IMR-90 (cell line): ENCODE data around the gene CMSS1. TPM values are rescaled to one million over a fixed set of nuclear protein-coding genes. Genes with fewer than 3 reads are reported as not detected.

ENCODE experiments used
- ATAC-seq: fragments of 200-7000 bp; cut with Tn5 transposase; 2 replicates; pipeline ENCODE4 v1.9.1; 2020; ENCODE audit warnings: low read depth, mild to moderate bottlenecking, moderate library complexity
- BruUV-seq: library from RNA; stranded (reverse); fragments of 400-500 nt; replicated peaks from 2 replicates; lab custom pipeline; 2021; lab: Mats Ljungman, UMichigan
- CTCF ChIA-PET: fragments of 300-600 bp; formaldehyde crosslinking; extraction: SDS; loops from one replicate; lab custom pipeline; 2021; ENCODE audit warnings: antibody characterized with exemption; lab: Yijun Ruan, JAX
- POLR2A ChIA-PET: fragments of 300-600 bp; sonication (Branson Sonifier 250); formaldehyde crosslinking; loops from one replicate; lab custom pipeline; 2022; ENCODE audit warnings: antibody characterized with exemption; ENCODE audit not compliant: unreplicated experiment; lab: Charles Lee
- DNase-seq: peaks from one replicate; pipeline ENCODE4 v3.0.0; 2013
- H2AFZ ChIP-seq: replicated peaks from 2 replicates; pipeline ENCODE3; 2013; ENCODE audit warnings: low read length, mild to moderate bottlenecking; ENCODE audit not compliant: poor library complexity
- H2AK5ac ChIP-seq: 2 replicates; pipeline ENCODE4 v1.6.1; 2013; ENCODE audit warnings: low read depth, low read length, inconsistent platforms
- H2AK9ac ChIP-seq: replicated peaks from 2 replicates; pipeline ENCODE3; 2013; ENCODE audit warnings: mild to moderate bottlenecking, low read depth, low read length, moderate library complexity; ENCODE audit not compliant: poor library complexity
- H2BK120ac ChIP-seq: 2 replicates; pipeline ENCODE4 v1.6.1; 2013; ENCODE audit warnings: low read depth, low read length, inconsistent platforms
- H2BK15ac ChIP-seq: 3 replicates; pipeline ENCODE4 v1.6.1; 2013; ENCODE audit warnings: low read depth, low read length, inconsistent platforms
- H2BK20ac ChIP-seq: 2 replicates; pipeline ENCODE4 v1.6.1; 2013; ENCODE audit warnings: low read depth, mild to moderate bottlenecking, inconsistent platforms, low read length, moderate library complexity
- H2BK5ac ChIP-seq: 2 replicates; pipeline ENCODE4 v1.6.1; 2013; ENCODE audit warnings: mild to moderate bottlenecking, low read depth, low read length, inconsistent platforms; ENCODE audit not compliant: poor library complexity, severe bottlenecking
- H3K14ac ChIP-seq: replicated peaks from 2 replicates; pipeline ENCODE4 v1.6.1; 2013; ENCODE audit warnings: low read depth, low read length, inconsistent platforms
- H3K18ac ChIP-seq: 2 replicates; pipeline ENCODE4 v1.6.1; 2013; ENCODE audit warnings: low read depth, low read length, control low read depth
- H3K23ac ChIP-seq: 2 replicates; pipeline ENCODE4 v1.6.1; 2013; ENCODE audit warnings: low read depth, low read length, inconsistent platforms
- H3K27ac ChIP-seq: 2 replicates; pipeline ENCODE4 v1.5.1; 2013; ENCODE audit warnings: mild to moderate bottlenecking, control low read depth, low read length; ENCODE audit not compliant: insufficient read depth
- H3K27me3 ChIP-seq: 2 replicates; pipeline ENCODE4 v1.6.1; 2013; ENCODE audit warnings: low read length; ENCODE audit not compliant: control insufficient read depth, insufficient read depth
- H3K36me3 ChIP-seq: 2 replicates; pipeline ENCODE4 v1.6.1; 2013; ENCODE audit warnings: low read length, mixed read lengths; ENCODE audit not compliant: control insufficient read depth, insufficient read depth
- H3K4ac ChIP-seq: 2 replicates; pipeline ENCODE4 v1.6.1; 2013; ENCODE audit warnings: low read depth, low read length, inconsistent platforms
- H3K4me1 ChIP-seq: 2 replicates; pipeline ENCODE4 v1.6.1; 2013; ENCODE audit warnings: low read length, mixed read lengths; ENCODE audit not compliant: control insufficient read depth, insufficient read depth
- H3K4me2 ChIP-seq: 2 replicates; pipeline ENCODE4 v1.6.1; 2013; ENCODE audit warnings: low read depth, mild to moderate bottlenecking, control low read depth, low read length, moderate library complexity
- H3K4me3 ChIP-seq: 2 replicates; pipeline ENCODE4 v1.5.1; 2013; ENCODE audit warnings: low read depth, mild to moderate bottlenecking, control low read depth, low read length, moderate library complexity; ENCODE audit not compliant: insufficient read depth
- H3K56ac ChIP-seq: 2 replicates; pipeline ENCODE4 v1.6.1; 2013; ENCODE audit warnings: low read length, inconsistent platforms; ENCODE audit not compliant: insufficient read depth; ENCODE audit errors: extremely low read depth
- H3K79me1 ChIP-seq, 2 experiments: 2 replicates each; pipeline ENCODE4 v1.6.1; 2013; ENCODE audit warnings: low read length in 2 of 2, inconsistent platforms in 1 of 2, low read depth in 1 of 2
- H3K9ac ChIP-seq: 2 replicates; pipeline ENCODE4 v1.6.1; 2013; ENCODE audit warnings: low read depth, low read length, control low read depth
- H3K9me1 ChIP-seq: 2 replicates; pipeline ENCODE4 v1.6.1; 2013; ENCODE audit warnings: low read length, inconsistent platforms; ENCODE audit not compliant: insufficient read depth
- H3K9me3 ChIP-seq: 2 replicates; pipeline ENCODE4 v1.6.1; 2013; ENCODE audit warnings: low read length; ENCODE audit not compliant: control insufficient read depth, insufficient read depth
- H4K20me1 ChIP-seq: 2 replicates; pipeline ENCODE4 v1.6.1; 2013; ENCODE audit warnings: low read length, inconsistent platforms; ENCODE audit not compliant: insufficient read depth
- H4K5ac ChIP-seq: 2 replicates; pipeline ENCODE4 v1.6.1; 2013; ENCODE audit warnings: mild to moderate bottlenecking, low read depth, low read length, control low read depth
- H4K8ac ChIP-seq, 2 experiments: 2 replicates each; pipeline ENCODE4 v1.6.1; 2013; ENCODE audit warnings: low read depth in 2 of 2, low read length in 2 of 2, control low read depth in 1 of 2, inconsistent platforms in 1 of 2
- H4K91ac ChIP-seq: 2 replicates; pipeline ENCODE4 v1.6.1; 2013; ENCODE audit warnings: low read depth, low read length, inconsistent platforms; ENCODE audit not compliant: insufficient read depth
- CEBPB ChIP-seq: IDR thresholded peaks from 2 replicates; pipeline ENCODE4 v1.6.1; 2012; ENCODE audit warnings: low read depth, low read length, improper control_type of control experiment
- CTCF ChIP-seq: conservative IDR thresholded peaks from 2 replicates; pipeline ENCODE4 v1.5.1; 2012; ENCODE audit warnings: mild to moderate bottlenecking, low read depth, low read length, improper control_type of control experiment
- ELK1 ChIP-seq: fragments of 150-350 bp; IDR thresholded peaks from 2 replicates; pipeline ENCODE4 v1.6.1; 2016; ENCODE audit warnings: low read depth, mild to moderate bottlenecking, low read length, moderate library complexity, borderline replicate concordance
- MAFK ChIP-seq: IDR thresholded peaks from 2 replicates; pipeline ENCODE4 v1.6.1; 2012; ENCODE audit warnings: low read depth, low read length, improper control_type of control experiment
- POLR2A ChIP-seq: IDR thresholded peaks from 2 replicates; pipeline ENCODE4 v1.6.1; 2012; ENCODE audit warnings: mild to moderate bottlenecking, low read depth, low read length
- RFX5 ChIP-seq: IDR thresholded peaks from 2 replicates; pipeline ENCODE4 v1.8.0; 2012; ENCODE audit warnings: low read depth, mild to moderate bottlenecking, low read length, moderate library complexity
- USF2 ChIP-seq: fragments of 150-350 bp; IDR thresholded peaks from 2 replicates; pipeline ENCODE4 v1.6.1; 2017; ENCODE audit warnings: mild to moderate bottlenecking, antibody characterized with exemption, low read length, low read depth
- WGBS, 2 experiments: methylation state at CpG; one replicate each; pipeline versions ENCODE4 v1.1.5 to v1.1.7; 2013; ENCODE audit warnings: missing lambda C conversion rate in 2 of 2; ENCODE audit not compliant: insufficient read length in 1 of 2; ENCODE audit errors: extremely low coverage in 2 of 2; 5-methylcytosine and 5-hydroxymethylcytosine counted together
- dilution Hi-C: fragments of 300-500 bp; cut with HindIII; formaldehyde crosslinking; loops from one replicate; pipeline ENCODE4 v1.14.3; 2018; ENCODE audit warnings: low sequenced_read_pairs; ENCODE audit not compliant: unreplicated experiment
- in situ Hi-C: fragments of 300-500 bp; cut with MboI; formaldehyde crosslinking; loops from 3 replicates; pipeline ENCODE4 v1.14.3; 2019; ENCODE audit warnings: low sequenced_read_pairs, inconsistent platforms, mixed read lengths
- intact Hi-C: fragments of 100-400 bp; cut with micrococcal nuclease; formaldehyde crosslinking; loops from 2 replicates; pipeline ENCODE4 v1.10.0; 2022
- polyA plus RNA-seq, 3 experiments: library from polyadenylated mRNA; depleted of rRNA; stranded (reverse); fragments of >200 nt; gene quantifications; 2 replicates each; pipeline ENCODE4 v1.2.3, GENCODE V29; 2012; ENCODE audit warnings: low replicate concordance in 1 of 3
- total RNA-seq: library from RNA; depleted of rRNA; stranded (reverse); fragments of >200 nt; gene quantifications from 2 replicates; pipeline ENCODE4 v1.2.3, GENCODE V29; 2012

Gene CMSS1
- total and polyA plus RNA-seq, 2 of the 4 experiments (the other 2 are of a cell fraction): 12.5 to 13.6 TPM

GRCh38 chr3:99846477-99847160, 29.0 kb downstream of the CMSS1 start:
- in situ Hi-C loops (loop anchor here (25.0 kb wide), 1 partner anchor 891 kb away; no protein-coding TSS in a partner anchor), dilution Hi-C loops (no loop called here), intact Hi-C loops (no loop called here)
- no CpG with 5 or more reads among the region's 6 CpGs for WGBS, 2 experiments
- Histone ChIP-seq H3K14ac (peak overlapping the region; percentile 62; the same call in 1 of the 2 replicates), H2BK20ac (no peak overlapping the region), H3K9me1 (peaks cover 12% of the 10 kb centered on the region), H4K8ac (no peak overlapping the region), H4K91ac (no peak overlapping the region), H4K5ac (no peak overlapping the region), H2AK9ac (no peak overlapping the region), H3K27me3 (no peaks in the 10 kb centered on the region), H2BK15ac (no peak overlapping the region), H4K20me1 (peaks cover 18% of the 10 kb centered on the region), H3K36me3 (peaks cover 18% of the 10 kb centered on the region), H2AK5ac (no peak overlapping the region), H3K4me2 (no peak overlapping the region), H2BK120ac (no peak overlapping the region), H3K27ac (no peak overlapping the region), H3K9me3 (no peaks in the 10 kb centered on the region), H3K4me3 (no peak overlapping the region), H3K9ac (no peak overlapping the region), H2AFZ (no peak overlapping the region), H2BK5ac (peak overlapping the region; percentile 53), H3K23ac (no peak overlapping the region), H3K79me1 (peaks cover 32 to 59% of the 10 kb centered on the region in 2 experiments), H3K56ac (no peak overlapping the region), H3K4me1 (peaks cover 15% of the 10 kb centered on the region), H3K4ac (no peak overlapping the region), H3K18ac (no peak overlapping the region; the same call in 1 of the 2 replicates)
- DNase-seq: peak; percentile 47
- no peak for ATAC-seq
- no TSS peak for BruUV-seq
- POLR2A ChIA-PET: no interaction called here
- CTCF ChIA-PET: interaction anchor here (0.5 to 1.3 kb wide), 4 partner anchors 9 to 408 kb away, joined by 3 to 7 read pairs (median 4); no protein-coding TSS in a partner anchor
- TF ChIP-seq MAFK (no peak), CTCF (no peak), ELK1 (no peak), CEBPB (peak; percentile 83), USF2 (no peak), POLR2A (no peak), RFX5 (no peak)
